HG03520 (cell line): ENCODE measurements around the gene SLC25A19.

ENCODE experiments used
- ATAC-seq: cut with Tn5 transposase; IDR thresholded peaks from one replicate; pipeline ENCODE4 v1.9.1; 2021; ENCODE audit warnings: mild to moderate bottlenecking, moderate library complexity; ENCODE audit not compliant: unreplicated experiment

Gene SLC25A19

GRCh38 chr17:75244133-75244866 lies 44.9 kb downstream of the SLC25A19 start:
- no peak for ATAC-seq

- no peak for ATAC-seq
Measured at GRCh38 chr17:75242461-75243042, 46.7 kb downstream of the SLC25A19 start.

DNA sequence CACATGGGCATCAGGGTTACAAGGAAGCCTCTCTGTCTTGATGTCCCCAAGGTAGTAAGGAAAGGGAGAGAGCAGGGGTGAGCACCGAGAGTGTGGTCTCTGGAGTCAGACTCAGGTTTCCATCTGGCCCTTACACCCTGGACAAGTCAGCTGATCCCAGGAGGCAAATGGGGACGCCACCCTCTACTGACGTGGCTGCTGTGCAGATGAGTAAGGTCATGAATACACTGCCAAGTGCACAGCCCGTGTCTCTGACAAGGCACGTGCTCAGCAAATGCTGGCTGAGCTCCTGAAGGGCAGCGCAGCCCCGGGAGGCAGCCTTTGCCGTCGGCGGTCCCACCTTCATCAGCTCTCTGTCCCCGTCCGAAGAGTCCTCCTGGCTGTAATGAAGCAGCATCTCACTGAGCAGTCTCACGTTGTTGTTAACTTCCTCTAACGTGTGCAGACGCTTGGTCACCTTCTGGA lies 47.2 kb downstream of the SLC25A19 start:
- no peak for ATAC-seq

DNA sequence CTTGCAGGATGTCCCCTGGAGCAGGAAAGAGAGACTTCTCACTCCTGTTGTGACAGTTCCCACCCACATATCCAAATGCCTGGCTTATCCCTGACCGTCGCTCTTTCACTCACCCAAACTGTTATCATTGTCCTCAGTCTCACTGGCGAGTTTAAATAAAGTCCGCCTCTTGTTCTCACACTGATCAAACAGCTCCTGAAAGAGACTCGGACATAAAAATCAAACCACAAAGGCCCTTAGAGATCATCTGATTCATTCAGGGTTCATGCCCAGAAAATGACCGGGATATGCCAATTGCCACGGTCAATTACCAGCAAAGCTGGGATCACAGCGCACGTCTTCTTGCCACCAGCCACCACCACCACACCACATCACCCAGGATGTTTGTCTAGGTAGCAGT lies 47.7 kb downstream of the SLC25A19 start:
- ATAC-seq, result no peak

DNA sequence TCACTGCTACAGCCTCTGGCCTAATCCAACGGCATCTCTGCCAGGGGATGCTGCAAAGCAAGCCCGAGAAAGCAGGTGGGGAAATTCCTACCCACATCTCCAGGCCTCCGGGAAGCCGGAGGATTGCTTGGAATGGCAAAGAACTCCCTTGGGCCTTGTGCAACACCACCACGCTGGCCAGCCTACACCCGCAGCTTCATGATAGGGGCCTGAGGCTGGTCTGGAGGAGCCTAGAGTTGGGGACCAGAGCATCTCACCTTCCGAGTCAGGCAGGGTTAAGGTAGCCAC lies 48.1 kb downstream of the SLC25A19 start:
- no peak for ATAC-seq

DNA sequence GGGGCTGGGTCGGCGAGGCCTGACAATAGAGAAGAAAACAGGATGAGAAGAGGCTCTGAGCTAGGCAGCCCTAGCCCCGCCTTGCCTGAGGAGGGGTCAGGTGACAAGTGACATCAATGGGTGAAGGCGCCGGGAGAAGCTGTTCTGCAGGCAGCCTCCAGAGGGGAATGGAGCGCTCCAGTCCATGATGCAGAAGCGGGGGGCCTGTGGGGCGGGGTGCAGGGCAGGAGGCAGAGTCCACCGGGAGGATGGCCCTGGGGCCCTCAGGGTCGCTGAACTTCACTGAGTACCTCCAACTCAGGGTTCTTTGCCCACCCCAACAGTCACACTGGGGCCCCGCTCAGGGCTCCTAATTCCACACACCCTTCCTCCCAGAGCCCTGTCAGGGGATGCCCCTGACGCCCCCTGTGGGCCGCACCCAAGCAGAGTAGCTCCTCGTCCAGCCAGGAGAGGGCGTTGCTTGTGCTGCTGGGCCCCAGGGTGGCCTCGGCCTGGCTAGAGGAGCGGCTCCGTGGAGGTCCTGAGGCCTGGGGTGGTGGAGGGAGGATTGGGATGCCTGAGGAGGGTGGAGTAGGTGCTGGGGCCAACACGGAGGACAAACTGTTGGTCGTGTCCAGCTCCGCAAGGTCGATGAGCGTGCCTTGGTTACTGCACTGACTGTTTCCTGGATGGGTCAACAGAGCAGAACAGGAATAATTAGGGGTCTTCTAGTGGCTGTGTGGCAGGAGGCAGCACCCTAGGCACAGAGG lies 48.7 kb downstream of the SLC25A19 start:
- ATAC-seq, result no peak

DNA sequence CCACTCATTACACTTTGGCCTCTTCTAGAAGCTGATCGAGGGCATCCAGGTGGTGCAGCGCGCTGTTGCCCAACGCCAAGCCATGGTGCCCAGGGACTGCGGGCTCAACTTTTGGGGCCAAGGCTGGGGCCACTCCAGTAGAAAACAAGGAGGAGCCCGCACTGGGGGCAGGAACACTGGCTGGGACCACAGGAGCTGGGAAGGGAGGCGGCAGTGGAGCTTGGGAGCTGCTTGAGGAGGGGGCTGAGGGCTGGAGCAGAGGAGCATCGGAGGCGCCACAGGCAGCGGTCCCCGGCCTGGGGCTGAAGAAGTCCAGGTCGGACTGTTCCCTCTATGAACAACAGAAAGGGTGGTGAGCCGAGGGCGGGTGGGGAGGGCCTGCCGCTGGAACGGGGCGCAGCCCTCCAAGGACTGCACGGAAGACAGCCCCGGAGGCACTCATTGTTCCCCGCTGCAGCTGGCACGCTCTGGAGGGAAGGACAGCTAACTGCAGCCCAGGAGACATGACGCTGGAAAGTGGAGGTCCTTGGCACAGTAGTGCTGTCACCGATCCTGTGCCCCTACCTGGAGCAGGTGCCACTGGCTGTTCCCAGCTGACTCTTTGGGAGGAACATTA lies 49.3 kb downstream of the SLC25A19 start:
- ATAC-seq, result no peak

DNA sequence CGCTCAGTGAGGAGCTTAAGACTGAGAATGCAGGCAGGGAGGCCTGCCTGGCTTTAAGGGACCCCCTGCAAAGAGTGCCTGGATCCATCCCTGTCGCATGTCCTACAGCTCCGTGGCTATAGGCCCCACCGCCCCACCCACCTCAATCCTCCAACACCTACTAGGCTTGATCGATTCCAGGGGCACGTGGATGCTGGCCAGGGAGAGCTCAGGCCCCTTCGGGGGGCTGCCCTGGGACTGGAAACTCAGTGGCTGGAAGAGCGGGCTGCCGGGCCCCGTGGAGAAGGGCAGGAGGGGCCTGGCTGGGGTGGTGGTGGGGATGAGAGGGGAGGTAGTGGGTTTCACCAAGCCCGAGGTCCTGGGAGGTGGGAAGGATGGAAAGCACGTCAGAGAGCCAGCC lies 50.0 kb downstream of the SLC25A19 start:
- no peak for ATAC-seq

DNA sequence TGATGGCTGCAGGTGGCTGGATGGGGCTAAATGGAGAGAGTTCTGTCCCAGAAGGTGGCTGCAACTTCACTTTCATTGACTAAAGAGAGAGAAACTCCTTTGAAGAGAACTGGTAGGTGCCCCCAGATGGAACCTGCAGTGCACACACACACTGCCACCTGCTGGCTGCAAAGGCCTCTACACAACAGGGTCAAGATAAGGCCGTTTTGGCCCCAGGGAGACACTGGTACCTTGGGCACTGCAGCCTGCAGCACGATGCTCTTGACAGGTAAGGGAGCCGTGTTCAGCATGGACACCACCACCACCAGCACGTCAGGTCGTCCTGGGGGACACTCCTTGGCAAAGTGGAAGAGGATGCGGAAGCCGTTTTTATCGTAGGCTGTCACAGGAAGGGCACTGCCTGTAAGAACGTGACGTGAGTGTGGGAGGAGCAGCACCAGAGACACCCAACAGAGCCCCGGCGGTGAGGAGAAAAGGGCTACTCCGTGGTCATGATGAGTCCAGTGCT lies 50.5 kb downstream of the SLC25A19 start:
- no peak for ATAC-seq

- ATAC-seq, result no peak
Measured at GRCh38 chr17:75238020-75238580, 51.1 kb downstream of the SLC25A19 start.

GRCh38 chr17:75237100-75238014 lies 51.9 kb downstream of the SLC25A19 start:
- ATAC-seq, result no peak

DNA sequence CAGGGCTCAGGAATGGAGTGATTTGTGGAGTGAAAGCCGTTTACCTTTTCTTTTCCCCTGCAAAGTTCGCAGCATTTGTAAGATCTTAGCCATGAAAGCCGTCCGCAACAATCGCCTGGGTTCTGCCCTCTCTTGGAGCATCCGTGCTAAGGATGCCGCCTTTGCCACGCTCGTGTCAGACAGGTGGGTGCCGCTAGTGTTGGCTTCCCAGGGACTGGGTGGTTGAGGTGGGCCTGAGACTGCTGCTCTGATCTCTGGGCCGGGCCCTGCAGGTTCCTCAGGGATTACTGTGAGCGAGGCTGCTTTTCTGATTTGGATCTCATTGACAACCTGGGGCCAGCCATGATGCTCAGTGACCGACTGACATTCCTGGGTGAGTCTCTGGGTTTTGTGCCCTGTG lies 56.4 kb downstream of the SLC25A19 start:
- no peak for ATAC-seq

DNA sequence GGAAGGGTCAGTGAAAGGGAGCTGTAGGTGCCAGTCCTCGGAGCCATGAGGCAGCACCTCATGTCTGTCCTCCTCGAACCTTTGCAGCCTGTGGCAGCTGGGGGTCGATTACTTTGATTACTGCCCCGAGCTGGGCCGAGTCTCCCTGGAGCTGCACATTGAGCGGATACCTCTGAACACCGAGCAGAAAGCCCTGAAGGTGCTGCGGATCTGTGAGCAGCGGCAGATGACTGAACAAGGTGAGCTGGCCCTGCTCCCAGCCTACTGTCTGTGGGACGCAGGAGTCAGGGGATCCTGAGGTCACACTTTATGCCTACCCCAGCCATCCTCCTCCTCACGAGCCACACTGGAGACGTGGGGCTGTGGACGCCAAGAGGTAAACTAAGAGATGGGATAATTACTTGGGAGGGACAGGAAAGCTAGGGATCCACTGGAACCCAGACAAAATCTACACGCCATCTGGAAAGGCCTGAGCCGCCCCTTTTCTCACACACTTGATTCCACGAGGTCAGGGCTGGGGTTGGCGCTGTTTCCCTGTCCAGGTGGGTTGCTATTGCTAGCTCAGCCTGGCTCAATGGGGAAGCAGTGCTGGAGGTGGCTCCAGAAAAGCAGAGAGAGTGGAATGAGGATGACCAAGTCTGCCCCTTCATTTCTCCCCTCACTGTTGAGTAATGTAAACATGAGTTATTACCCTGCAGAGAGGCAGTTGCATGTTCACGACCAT lies 57.3 kb downstream of the SLC25A19 start:
- ATAC-seq, result no peak

DNA sequence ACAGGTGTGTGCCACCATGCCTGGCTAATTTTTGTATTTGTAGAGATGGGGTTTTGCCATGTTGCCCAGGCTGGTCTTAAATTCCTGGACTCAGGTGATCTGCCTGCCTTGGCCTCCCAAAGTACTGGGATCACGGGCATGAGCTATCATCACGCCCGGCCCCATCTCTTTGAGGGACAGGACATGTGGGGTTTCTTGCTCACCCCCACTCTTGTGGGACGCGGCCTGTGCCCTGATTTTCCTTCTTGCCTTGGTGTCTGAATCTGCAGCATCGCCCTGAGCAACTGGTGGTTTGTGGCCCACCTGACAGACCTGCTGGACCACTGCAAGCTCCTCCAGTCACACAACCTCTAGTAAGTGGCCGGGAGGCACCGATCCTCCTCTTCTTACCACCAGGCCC lies 58.2 kb downstream of the SLC25A19 start:
- no peak for ATAC-seq

- no peak for ATAC-seq
Measured at GRCh38 chr17:75228847-75229246, 60.4 kb downstream of the SLC25A19 start.

GRCh38 chr17:75228305-75228704 lies 60.9 kb downstream of the SLC25A19 start:
- no peak for ATAC-seq

- ATAC-seq, result no peak
Measured at GRCh38 chr17:75227729-75228128, 61.5 kb downstream of the SLC25A19 start.

GRCh38 chr17:75225016-75225415 lies 64.2 kb downstream of the SLC25A19 start:
- no peak for ATAC-seq
